ENCODE measurements around the gene SPIB.

SPIB gene

GRCh38 chr19:50457300-50457699 is 38.6 kb downstream of the SPIB start:
- no peak overlapping the region for H3K27ac ChIP-seq
- H3K4me3 ChIP-seq (ENCODE audit: low read depth, low read length) = no peak overlapping the region
- DNase-seq = no peak
- no peaks in the 10 kb centered on the region for H3K36me3 ChIP-seq
- TF ChIP-seq CTCF (IDR thresholded peaks at IDR 0.05; ENCODE audit: low read depth, low read length) = no peak
- no peaks in the 10 kb centered on the region for H3K27me3 ChIP-seq (ENCODE audit: insufficient read depth, low read depth, severe bottlenecking)
- H3K9me3 ChIP-seq (ENCODE audit: severe bottlenecking) = no peaks in the 10 kb centered on the region

- Histone ChIP-seq H3K27me3 (ENCODE audit: insufficient read depth, low read depth, severe bottlenecking) (no peaks in the 10 kb centered on the region), H3K36me3 (no peaks in the 10 kb centered on the region), H3K9me3 (ENCODE audit: severe bottlenecking) (no peaks in the 10 kb centered on the region), H3K27ac (no peak overlapping the region), H3K4me3 (ENCODE audit: low read depth, low read length) (no peak overlapping the region)
- DNase-seq = no peak
- no peak for TF ChIP-seq CTCF (IDR thresholded peaks at IDR 0.05; ENCODE audit: low read depth, low read length)
Observed at GRCh38 chr19:50458396-50459066, 39.8 kb downstream of the SPIB start.

GRCh38 chr19:50459067-50459456 is 40.3 kb downstream of the SPIB start:
- no peak for TF ChIP-seq CTCF (IDR thresholded peaks at IDR 0.05; ENCODE audit: low read depth, low read length)
- H3K36me3 ChIP-seq = no peaks in the 10 kb centered on the region
- no peak overlapping the region for H3K27ac ChIP-seq
- no peak overlapping the region for H3K4me3 ChIP-seq (ENCODE audit: low read depth, low read length)
- H3K9me3 ChIP-seq (ENCODE audit: severe bottlenecking) = no peaks in the 10 kb centered on the region
- H3K27me3 ChIP-seq (ENCODE audit: insufficient read depth, low read depth, severe bottlenecking) = no peaks in the 10 kb centered on the region
- no peak for DNase-seq

GRCh38 chr19:50459638-50460037 is 40.9 kb downstream of the SPIB start:
- Histone ChIP-seq H3K36me3 (no peaks in the 10 kb centered on the region), H3K4me3 (ENCODE audit: low read depth, low read length) (no peak overlapping the region), H3K27me3 (ENCODE audit: insufficient read depth, low read depth, severe bottlenecking) (no peaks in the 10 kb centered on the region), H3K9me3 (ENCODE audit: severe bottlenecking) (no peaks in the 10 kb centered on the region), H3K27ac (no peak overlapping the region)
- no peak for DNase-seq
- TF ChIP-seq CTCF (IDR thresholded peaks at IDR 0.05; ENCODE audit: low read depth, low read length) = no peak

- Histone ChIP-seq H3K27ac (no peak overlapping the region), H3K4me3 (ENCODE audit: low read depth, low read length) (no peak overlapping the region), H3K36me3 (no peaks in the 10 kb centered on the region), H3K27me3 (ENCODE audit: insufficient read depth, low read depth, severe bottlenecking) (no peaks in the 10 kb centered on the region), H3K9me3 (ENCODE audit: severe bottlenecking) (no peaks in the 10 kb centered on the region)
- DNase-seq = no peak
- TF ChIP-seq CTCF (IDR thresholded peaks at IDR 0.05; ENCODE audit: low read depth, low read length) = no peak
Observed at GRCh38 chr19:50460161-50460765, 41.5 kb downstream of the SPIB start.
